SIG-M5 (cell line): Measurements from ENCODE around the gene SYCE1.

Source experiments
- DNase-seq: peaks from one replicate; lab custom pipeline; 2025; lab: John Stamatoyannopoulos, UW

SYCE1 gene

DNA sequence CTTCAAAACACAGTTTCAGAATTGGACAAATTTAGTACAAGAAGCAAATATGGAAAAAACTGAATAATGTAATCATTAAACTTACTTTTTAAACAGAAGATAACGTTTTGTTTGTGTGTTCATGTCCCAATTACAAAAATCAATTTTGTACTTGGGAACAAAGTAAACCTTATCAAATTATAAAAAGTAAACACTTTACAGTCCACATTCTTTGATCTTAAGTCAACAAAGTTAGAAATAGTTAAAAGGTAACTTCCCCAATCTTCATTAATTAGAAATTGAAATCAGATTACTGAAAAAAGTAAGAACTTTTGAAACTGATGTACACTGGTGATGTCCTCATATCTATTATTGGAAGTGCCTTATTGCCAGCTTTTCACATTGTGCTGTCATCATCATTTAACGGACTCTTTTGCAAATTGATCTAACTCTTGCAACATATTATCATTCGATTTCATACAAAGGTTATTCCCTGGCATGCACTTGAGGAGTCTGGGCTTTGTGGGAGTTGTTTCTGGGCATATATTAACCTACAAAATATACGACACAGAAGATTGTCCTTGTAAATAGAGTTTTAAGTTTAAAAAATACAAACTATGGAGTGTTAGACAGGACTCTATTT, 53.4 kb downstream of the SYCE1 start:
- no peak for DNase-seq

DNA sequence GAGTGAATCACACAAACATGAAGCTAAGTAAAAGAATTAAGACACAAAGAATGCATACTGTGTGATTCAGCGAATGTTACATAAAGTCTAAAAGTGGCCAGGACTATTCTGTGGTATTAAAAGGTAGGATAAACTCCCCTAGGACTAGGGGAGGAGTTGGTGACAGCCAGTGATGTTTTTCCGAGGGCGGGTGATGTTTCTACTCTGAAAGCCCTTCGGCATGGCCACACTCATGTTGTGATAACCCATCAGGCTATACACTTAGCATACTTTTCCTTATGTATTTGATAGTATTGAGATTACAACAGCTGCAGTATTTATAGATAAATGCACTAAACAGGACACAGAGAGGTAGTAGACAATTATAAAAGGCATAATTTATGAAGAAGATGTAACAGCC, 54.0 kb downstream of the SYCE1 start:
- DNase-seq = no peak

DNA sequence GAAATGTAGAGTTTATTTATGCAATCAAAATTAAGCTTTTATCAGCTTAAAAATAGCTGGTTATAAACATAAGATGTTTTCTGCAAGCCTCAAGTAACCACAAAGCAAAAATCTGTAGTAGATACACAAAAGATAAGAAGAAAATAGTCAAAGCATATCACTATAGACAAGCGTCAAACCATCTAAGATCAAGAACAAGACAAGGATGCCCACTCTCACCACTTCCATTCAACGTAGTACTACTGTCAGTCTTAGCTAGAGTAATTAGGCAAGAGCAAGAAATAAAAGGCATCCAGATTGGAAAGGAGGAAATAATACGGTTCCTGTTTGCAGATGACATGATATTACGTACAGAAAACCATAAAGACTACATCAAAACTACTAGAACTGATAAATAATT, 55.7 kb downstream of the SYCE1 start:
- DNase-seq = no peak
